Measurements from ENCODE around the gene ZNF678.
"Not testable (repeated sequence)": the region's sequence is repeated elsewhere in the genome, so short reads cannot be mapped to it uniquely, and the experiment has no call there.

ZNF678 gene

DNA sequence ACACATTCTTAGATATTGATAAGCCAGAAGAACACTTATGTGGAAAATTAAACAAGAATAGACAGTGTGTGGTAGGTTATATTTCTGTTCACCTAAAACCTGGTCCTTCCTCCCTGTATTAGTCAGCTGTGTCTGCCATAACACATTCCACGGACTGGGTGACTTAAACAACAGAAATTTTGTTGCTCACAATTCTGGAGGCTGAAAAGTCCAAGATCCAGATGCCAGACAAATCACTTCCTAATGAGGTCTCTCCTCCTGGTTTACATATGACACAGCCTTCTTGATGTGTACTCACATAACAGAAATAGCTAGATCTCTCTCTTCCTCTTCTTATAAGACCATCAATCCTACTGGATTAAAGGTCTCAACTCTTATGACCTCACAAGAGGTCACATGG lies 146.1 kb downstream of the ZNF678 start:
- no peak overlapping the region for H3K27ac ChIP-seq
- TF ChIP-seq, protein P1, sequence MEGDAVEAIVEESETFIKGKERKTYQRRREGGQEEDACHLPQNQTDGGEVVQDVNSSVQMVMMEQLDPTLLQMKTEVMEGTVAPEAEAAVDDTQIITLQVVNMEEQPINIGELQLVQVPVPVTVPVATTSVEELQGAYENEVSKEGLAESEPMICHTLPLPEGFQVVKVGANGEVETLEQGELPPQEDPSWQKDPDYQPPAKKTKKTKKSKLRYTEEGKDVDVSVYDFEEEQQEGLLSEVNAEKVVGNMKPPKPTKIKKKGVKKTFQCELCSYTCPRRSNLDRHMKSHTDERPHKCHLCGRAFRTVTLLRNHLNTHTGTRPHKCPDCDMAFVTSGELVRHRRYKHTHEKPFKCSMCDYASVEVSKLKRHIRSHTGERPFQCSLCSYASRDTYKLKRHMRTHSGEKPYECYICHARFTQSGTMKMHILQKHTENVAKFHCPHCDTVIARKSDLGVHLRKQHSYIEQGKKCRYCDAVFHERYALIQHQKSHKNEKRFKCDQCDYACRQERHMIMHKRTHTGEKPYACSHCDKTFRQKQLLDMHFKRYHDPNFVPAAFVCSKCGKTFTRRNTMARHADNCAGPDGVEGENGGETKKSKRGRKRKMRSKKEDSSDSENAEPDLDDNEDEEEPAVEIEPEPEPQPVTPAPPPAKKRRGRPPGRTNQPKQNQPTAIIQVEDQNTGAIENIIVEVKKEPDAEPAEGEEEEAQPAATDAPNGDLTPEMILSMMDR (IDR thresholded peaks at IDR 0.05): no peak

GRCh38 chr1:227710474-227710873 lies 147.1 kb downstream of the ZNF678 start:
- H3K36me3 ChIP-seq; H3K4me1 ChIP-seq (ENCODE audit: control insufficient read depth in 1 of 2, insufficient read depth in 1 of 2, low read depth in 1 of 2, low read length in 1 of 2); H3K4me3 ChIP-seq (ENCODE audit: low read depth in 1 of 2, low read length in 1 of 2); H3K9me3 ChIP-seq; H3K27ac ChIP-seq; H3K27me3 ChIP-seq: not testable (repeated sequence)

More for the DNA sequence above, 146.1 kb downstream of the ZNF678 start:
- no peaks in the 10 kb centered on the region for H3K4me1 ChIP-seq (ENCODE audit: control insufficient read depth in 1 of 2, insufficient read depth in 1 of 2, low read depth in 1 of 2, low read length in 1 of 2)
- H3K27me3 ChIP-seq: no peaks in the 10 kb centered on the region
- no peak overlapping the region for H3K4me3 ChIP-seq (ENCODE audit: low read depth in 1 of 2, low read length in 1 of 2)
- H3K9me3 ChIP-seq: no peaks in the 10 kb centered on the region
- no peaks in the 10 kb centered on the region for H3K36me3 ChIP-seq

DNA sequence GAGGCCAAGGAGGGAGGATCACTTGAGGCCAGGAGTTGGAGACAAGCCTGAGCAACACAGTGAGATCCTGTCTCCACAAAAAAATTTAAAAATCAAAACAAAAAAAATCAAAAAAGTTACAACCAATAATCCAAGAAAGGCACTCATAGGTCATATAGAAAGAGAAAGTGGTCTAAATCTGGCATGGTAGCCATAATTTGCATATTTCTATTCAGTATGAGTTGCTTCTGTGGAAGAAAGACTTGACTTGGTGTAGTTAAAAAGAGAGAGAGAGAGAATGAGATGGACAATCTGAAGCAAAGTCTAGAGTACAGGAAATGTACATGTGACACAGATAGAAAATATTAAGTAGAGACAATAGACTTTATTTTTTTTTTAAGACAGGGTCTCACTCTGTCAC lies 149.3 kb downstream of the ZNF678 start:
- Histone ChIP-seq H3K36me3 (no peaks in the 10 kb centered on the region), H3K4me3 (ENCODE audit: low read depth in 1 of 2, low read length in 1 of 2) (no peak overlapping the region), H3K27me3 (no peaks in the 10 kb centered on the region), H3K4me1 (ENCODE audit: control insufficient read depth in 1 of 2, insufficient read depth in 1 of 2, low read depth in 1 of 2, low read length in 1 of 2) (no peaks in the 10 kb centered on the region), H3K9me3 (no peaks in the 10 kb centered on the region), H3K27ac (no peak overlapping the region)
- TF ChIP-seq, protein P1 (IDR thresholded peaks at IDR 0.05): no peak

- Histone ChIP-seq H3K36me3 (no peaks in the 10 kb centered on the region), H3K9me3 (no peaks in the 10 kb centered on the region), H3K27me3 (no peaks in the 10 kb centered on the region), H3K27ac (no peak overlapping the region), H3K4me3 (ENCODE audit: low read depth in 1 of 2, low read length in 1 of 2) (no peak overlapping the region), H3K4me1 (ENCODE audit: control insufficient read depth in 1 of 2, insufficient read depth in 1 of 2, low read depth in 1 of 2, low read length in 1 of 2) (no peaks in the 10 kb centered on the region)
- TF ChIP-seq, protein P1 (IDR thresholded peaks at IDR 0.05): no peak
These were observed 155.6 kb downstream of the ZNF678 start for GRCh38 chr1:227718932-227719331.

DNA sequence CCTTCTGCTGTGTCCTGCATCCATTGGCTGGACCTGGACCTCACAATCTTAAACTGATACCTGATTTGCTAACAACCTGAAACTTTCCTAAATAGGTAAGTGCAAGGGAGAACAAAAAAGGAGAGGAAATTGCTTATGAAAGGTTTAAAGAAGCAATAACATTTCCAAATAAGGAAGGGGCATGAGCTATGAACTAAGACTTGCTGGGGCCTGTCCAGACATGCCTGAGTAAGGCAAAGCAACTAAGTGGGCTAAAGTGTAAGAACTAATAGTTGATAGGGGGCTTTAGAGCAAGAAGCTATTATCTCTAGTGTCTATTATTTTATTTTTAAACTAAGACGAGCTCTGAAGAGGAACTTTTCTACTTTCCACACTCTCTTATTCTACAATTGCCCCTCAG lies 160.1 kb downstream of the ZNF678 start:
- Histone ChIP-seq H3K27me3 (peaks cover 38% of the 10 kb centered on the region), H3K27ac (no peak overlapping the region), H3K4me1 (ENCODE audit: control insufficient read depth in 1 of 2, insufficient read depth in 1 of 2, low read depth in 1 of 2, low read length in 1 of 2) (peaks cover 3 to 6% of the 10 kb centered on the region in 2 experiments), H3K4me3 (ENCODE audit: low read depth in 1 of 2, low read length in 1 of 2) (no peak overlapping the region), H3K9me3 (no peaks in the 10 kb centered on the region), H3K36me3 (no peaks in the 10 kb centered on the region)
- TF ChIP-seq, protein P1 (IDR thresholded peaks at IDR 0.05): no peak

- Histone ChIP-seq H3K27ac (no peak overlapping the region), H3K4me3 (ENCODE audit: low read depth in 1 of 2, low read length in 1 of 2) (no peak overlapping the region), H3K4me1 (ENCODE audit: control insufficient read depth in 1 of 2, insufficient read depth in 1 of 2, low read depth in 1 of 2, low read length in 1 of 2) (peaks cover 9 to 10% of the 10 kb centered on the region in 2 experiments), H3K9me3 (no peaks in the 10 kb centered on the region), H3K27me3 (peaks cover 54% of the 10 kb centered on the region), H3K36me3 (no peaks in the 10 kb centered on the region)
- TF ChIP-seq, protein P1 (IDR thresholded peaks at IDR 0.05): no peak
These were observed 161.7 kb downstream of the ZNF678 start for GRCh38 chr1:227725046-227725445.
